Measurements from ENCODE around the gene RPTOR.

The RPTOR gene

GRCh38 chr17:80961541-80962330 is 417.1 kb downstream of the RPTOR start:
- Histone ChIP-seq H3K4me2 (ENCODE audit: low read length) (no peak overlapping the region), H3K36me3 (ENCODE audit: control insufficient read depth, insufficient read depth, low read length) (no peaks in the 10 kb centered on the region), H3K9ac (no peak overlapping the region), H2AFZ (no peak overlapping the region), H3K27ac (no peak overlapping the region), H3K79me2 (no peaks in the 10 kb centered on the region), H3K4me3 (ENCODE audit: low read depth, low read length) (no peak overlapping the region), H3K4me1 (no peaks in the 10 kb centered on the region), H3K27me3 (ENCODE audit: control insufficient read depth, insufficient read depth, low read length) (no peaks in the 10 kb centered on the region), H3K9me3 (ENCODE audit: control insufficient read depth, low read length) (no peaks in the 10 kb centered on the region)
- TF ChIP-seq CTCF (IDR thresholded peaks at IDR 0.05) = no peak

- TF ChIP-seq CTCF (IDR thresholded peaks at IDR 0.05) = no peak
- Histone ChIP-seq H3K27me3 (ENCODE audit: control insufficient read depth, insufficient read depth, low read length) (no peaks in the 10 kb centered on the region), H3K79me2 (no peaks in the 10 kb centered on the region), H3K9me3 (ENCODE audit: control insufficient read depth, low read length) (no peaks in the 10 kb centered on the region), H3K36me3 (ENCODE audit: control insufficient read depth, insufficient read depth, low read length) (no peaks in the 10 kb centered on the region), H3K4me2 (ENCODE audit: low read length) (no peak overlapping the region), H3K27ac (no peak overlapping the region), H3K4me1 (no peaks in the 10 kb centered on the region), H2AFZ (no peak overlapping the region), H3K9ac (no peak overlapping the region), H3K4me3 (ENCODE audit: low read depth, low read length) (no peak overlapping the region)
These were observed 418.0 kb downstream of the RPTOR start for GRCh38 chr17:80962356-80963329.

GRCh38 chr17:80963812-80964543 is 419.3 kb downstream of the RPTOR start:
- no peak for TF ChIP-seq CTCF (IDR thresholded peaks at IDR 0.05)

GRCh38 chr17:80964544-80964856 is 419.9 kb downstream of the RPTOR start:
- no peak for TF ChIP-seq CTCF (IDR thresholded peaks at IDR 0.05)
- Histone ChIP-seq H2AFZ (no peak overlapping the region), H3K36me3 (ENCODE audit: control insufficient read depth, insufficient read depth, low read length) (no peaks in the 10 kb centered on the region), H3K9ac (no peak overlapping the region), H3K4me1 (peaks cover 4% of the 10 kb centered on the region), H3K27me3 (ENCODE audit: control insufficient read depth, insufficient read depth, low read length) (no peaks in the 10 kb centered on the region), H3K4me3 (ENCODE audit: low read depth, low read length) (no peak overlapping the region), H3K27ac (no peak overlapping the region), H3K9me3 (ENCODE audit: control insufficient read depth, low read length) (no peaks in the 10 kb centered on the region), H3K79me2 (no peaks in the 10 kb centered on the region), H3K4me2 (ENCODE audit: low read length) (no peak overlapping the region)

More at GRCh38 chr17:80963812-80964543, 419.3 kb downstream of the RPTOR start:
- Histone ChIP-seq H3K36me3 (ENCODE audit: control insufficient read depth, insufficient read depth, low read length) (no peaks in the 10 kb centered on the region), H3K27ac (no peak overlapping the region), H3K79me2 (no peaks in the 10 kb centered on the region), H3K4me1 (peaks cover 2% of the 10 kb centered on the region), H2AFZ (no peak overlapping the region), H3K4me3 (ENCODE audit: low read depth, low read length) (no peak overlapping the region), H3K9me3 (ENCODE audit: control insufficient read depth, low read length) (no peaks in the 10 kb centered on the region), H3K9ac (no peak overlapping the region), H3K4me2 (ENCODE audit: low read length) (no peak overlapping the region), H3K27me3 (ENCODE audit: control insufficient read depth, insufficient read depth, low read length) (no peaks in the 10 kb centered on the region)

Measured in parathyroid adenoma (tissue), 2 donors.